Thyroid gland (tissue), 4 donors: ENCODE data around the gene PSG2. TPM values are rescaled to one million over a fixed set of nuclear protein-coding genes. Genes with fewer than 3 reads are reported as not detected.
"Not testable (repeated sequence)": the region's sequence is repeated elsewhere in the genome, so short reads cannot be mapped to it uniquely, and the experiment has no call there.

Source experiments
- DNase-seq, 2 donors: peaks; one replicate each; pipeline ENCODE4 v3.0.0-alpha.2; 2019
- H3K27ac ChIP-seq, 3 donors: fragments of 200-600 bp; sonication (generic); 1 replicate in 2 of 3; 2 replicates in 1 of 3; pipeline ENCODE4 v1.5.1; 2016 to 2019; ENCODE audit warnings: mild to moderate bottlenecking in 1 of 3, moderate library complexity in 1 of 3
- H3K27me3 ChIP-seq: fragments of 200-600 bp; sonication (generic); one replicate; pipeline ENCODE4 v1.5.1; 2019
- H3K36me3 ChIP-seq, 2 donors: fragments of 200-600 bp; sonication (generic); one replicate each; pipeline ENCODE4 v1.5.1; 2016 to 2019
- H3K4me1 ChIP-seq, 2 donors: fragments of 200-600 bp; sonication (generic); one replicate each; pipeline ENCODE4 v1.5.1; 2017 to 2019
- H3K4me3 ChIP-seq, 3 donors: fragments of 200-600 bp; sonication (generic); replicated peaks in 1 of 3; 1 replicate in 2 of 3; 2 replicates in 1 of 3; pipeline ENCODE4 v1.5.1; 2016; ENCODE audit warnings: mild to moderate bottlenecking in 1 of 3
- H3K9me3 ChIP-seq: fragments of 200-600 bp; sonication (generic); one replicate; pipeline ENCODE4 v1.5.1; 2017
- POLR2A ChIP-seq, 2 donors: fragments of 450-650 bp; IDR thresholded peaks; one replicate each; pipeline ENCODE4 v1.6.1; 2017; ENCODE audit warnings: antibody characterized with exemption in 2 of 2, mild to moderate bottlenecking in 2 of 2, moderate library complexity in 1 of 2
- WGBS, 2 donors: methylation state at CpG; one replicate each; pipeline ENCODE4 v1.1.5; 2017; 5-methylcytosine and 5-hydroxymethylcytosine counted together
- intact Hi-C: fragments of 100-400 bp; cut with DNase I; formaldehyde crosslinking; loops from one replicate; pipeline ENCODE4 v1.15.1; 2023
- total RNA-seq, 4 donors: library from RNA; depleted of rRNA; stranded (reverse); fragments of >200 nt; gene quantifications; one replicate each; pipeline ENCODE4 v1.2.3, GENCODE V29; 2016
- TF ChIP-seq, protein P1 (sequence below), 6 experiments: fragments of 200-600 bp in 3 of 6; fragments of 450-650 bp in 3 of 6; sonication (generic) in 3 of 6; IDR thresholded peaks; one replicate each; pipeline ENCODE4 v1.5.1; 2016 to 2019; ENCODE audit warnings: antibody characterized with exemption in 6 of 6, mild to moderate bottlenecking in 2 of 6, inconsistent platforms in 1 of 6, moderate library complexity in 1 of 6

The PSG2 gene
- total RNA-seq, 4 donors from 2014 or later: not detected

DNA sequence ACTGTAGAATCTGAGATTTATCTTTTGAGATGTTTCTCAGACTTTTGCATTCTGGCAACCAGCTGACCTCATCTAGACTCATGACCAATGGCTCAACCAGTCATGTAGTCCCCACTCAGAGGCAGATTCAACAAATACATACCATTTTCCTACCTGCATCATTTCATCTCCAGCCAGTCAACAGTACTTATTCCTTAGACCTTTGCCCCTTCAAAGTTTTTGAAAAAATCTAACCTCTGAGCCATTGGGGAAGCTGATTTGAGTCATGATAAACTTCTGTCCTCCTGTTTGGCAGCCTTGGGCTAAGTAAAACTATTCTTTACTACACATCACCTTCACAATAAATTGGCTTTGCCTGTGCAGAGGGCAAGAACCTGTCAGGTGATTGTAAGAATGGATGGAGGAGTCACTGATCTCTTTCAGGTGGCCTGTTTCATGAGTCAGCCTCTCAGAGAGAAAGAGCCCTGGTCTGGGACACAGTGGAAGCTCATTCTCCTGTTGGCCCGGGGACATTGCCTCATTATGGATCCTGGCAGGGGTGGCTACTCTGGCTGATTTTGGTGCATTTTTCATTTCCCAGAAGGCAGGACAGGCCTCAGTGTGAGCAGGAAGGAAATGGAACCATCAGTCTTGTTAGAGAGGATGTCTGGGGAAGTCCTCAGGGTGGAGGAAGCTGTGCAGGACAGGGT is 38.9 kb downstream of the PSG2 start:
- WGBS, 2 donors: 67 to 88% methylated on average over 1 of the region's 1 CpG
- intact Hi-C loops: not testable (repeated sequence)

DNA sequence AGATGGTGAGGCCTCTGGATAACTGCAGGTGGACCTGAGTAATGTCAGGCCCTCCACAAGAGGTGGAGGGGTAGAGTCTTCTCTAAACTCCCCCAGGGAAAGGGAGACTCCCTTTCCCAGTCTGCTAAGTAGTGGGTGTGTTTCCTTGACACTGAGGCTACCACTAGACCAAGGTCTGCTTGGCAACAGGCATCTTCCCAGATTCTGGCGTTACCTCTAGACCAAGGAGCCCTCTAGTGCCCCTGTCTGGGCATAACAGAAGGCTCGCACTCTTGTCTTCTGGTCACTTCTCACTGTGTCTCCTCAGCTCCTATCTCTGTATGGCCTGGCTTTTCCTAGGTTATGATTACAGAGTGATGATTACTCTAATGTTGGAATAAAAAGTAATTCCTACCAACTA is 50.9 kb downstream of the PSG2 start:
- H3K27me3 ChIP-seq, H3K9me3 ChIP-seq, DNase-seq, H3K4me1 ChIP-seq, H3K36me3 ChIP-seq, H3K27ac ChIP-seq, intact Hi-C loops, H3K4me3 ChIP-seq: not testable (repeated sequence)
- WGBS, 2 donors: 26 to 45% methylated on average over 2 of the region's 2 CpGs

More for the DNA sequence above, 38.9 kb downstream of the PSG2 start:
- not testable (repeated sequence) for H3K4me1 ChIP-seq, H3K9me3 ChIP-seq, DNase-seq, H3K36me3 ChIP-seq, H3K27me3 ChIP-seq, H3K27ac ChIP-seq, H3K4me3 ChIP-seq

DNA sequence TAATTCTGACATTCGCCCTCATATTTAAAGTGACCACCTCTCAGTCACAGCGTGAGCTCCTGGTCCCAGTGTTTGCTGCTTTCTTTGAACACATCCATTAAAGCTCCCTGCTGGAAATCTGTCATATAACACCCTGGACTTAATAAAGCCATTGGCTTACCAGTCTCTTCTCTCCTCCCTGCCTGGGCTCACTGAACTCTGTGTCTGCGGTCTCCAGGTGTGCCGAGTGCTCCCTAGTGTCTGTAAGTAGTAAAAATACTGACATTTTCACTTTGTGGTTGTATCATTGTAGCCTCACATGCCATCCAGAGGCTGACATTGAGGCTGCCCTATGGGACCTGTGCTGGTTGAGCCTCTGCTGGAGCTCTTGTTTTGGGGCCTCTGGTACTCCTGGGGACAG is 53.6 kb downstream of the PSG2 start:
- intact Hi-C loops: no loop called here

DNA sequence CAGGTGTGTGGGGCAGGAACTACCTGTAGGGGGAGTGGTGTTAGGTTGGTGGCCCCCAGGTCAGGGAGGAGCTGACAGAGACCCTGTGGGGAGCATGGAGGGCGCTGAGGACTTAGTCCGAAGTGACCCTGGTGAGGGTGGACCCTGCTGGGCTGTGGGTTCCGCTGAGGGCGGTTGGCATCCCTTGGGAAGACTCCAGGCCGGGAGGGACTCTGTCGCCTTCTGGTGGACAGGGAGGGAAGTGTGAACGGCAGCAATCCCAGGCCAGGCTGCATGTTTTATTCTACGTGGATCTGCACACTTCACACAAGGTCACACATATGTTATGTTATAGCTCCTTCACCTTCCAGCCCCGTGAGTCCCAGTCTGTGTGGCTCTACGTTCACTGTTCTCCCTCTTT is 54.5 kb downstream of the PSG2 start:
- H3K4me3 ChIP-seq, H3K4me1 ChIP-seq, H3K9me3 ChIP-seq, H3K27me3 ChIP-seq, H3K27ac ChIP-seq, DNase-seq, H3K36me3 ChIP-seq, intact Hi-C loops: not testable (repeated sequence)
- 51 to 62% methylated on average over 6 to 10 of the region's 10 CpGs for WGBS, 2 donors

More for the DNA sequence above, 53.6 kb downstream of the PSG2 start:
- no peaks in the 10 kb centered on the region for H3K27me3 ChIP-seq
- WGBS, 2 donors: 94 to 96% methylated on average over 4 of the region's 4 CpGs
- no peak for TF ChIP-seq POLR2A (IDR thresholded peaks at IDR 0.05)
- TF ChIP-seq, protein P1, sequence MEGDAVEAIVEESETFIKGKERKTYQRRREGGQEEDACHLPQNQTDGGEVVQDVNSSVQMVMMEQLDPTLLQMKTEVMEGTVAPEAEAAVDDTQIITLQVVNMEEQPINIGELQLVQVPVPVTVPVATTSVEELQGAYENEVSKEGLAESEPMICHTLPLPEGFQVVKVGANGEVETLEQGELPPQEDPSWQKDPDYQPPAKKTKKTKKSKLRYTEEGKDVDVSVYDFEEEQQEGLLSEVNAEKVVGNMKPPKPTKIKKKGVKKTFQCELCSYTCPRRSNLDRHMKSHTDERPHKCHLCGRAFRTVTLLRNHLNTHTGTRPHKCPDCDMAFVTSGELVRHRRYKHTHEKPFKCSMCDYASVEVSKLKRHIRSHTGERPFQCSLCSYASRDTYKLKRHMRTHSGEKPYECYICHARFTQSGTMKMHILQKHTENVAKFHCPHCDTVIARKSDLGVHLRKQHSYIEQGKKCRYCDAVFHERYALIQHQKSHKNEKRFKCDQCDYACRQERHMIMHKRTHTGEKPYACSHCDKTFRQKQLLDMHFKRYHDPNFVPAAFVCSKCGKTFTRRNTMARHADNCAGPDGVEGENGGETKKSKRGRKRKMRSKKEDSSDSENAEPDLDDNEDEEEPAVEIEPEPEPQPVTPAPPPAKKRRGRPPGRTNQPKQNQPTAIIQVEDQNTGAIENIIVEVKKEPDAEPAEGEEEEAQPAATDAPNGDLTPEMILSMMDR (IDR thresholded peaks at IDR 0.05): no peak
- H3K9me3 ChIP-seq: no peaks in the 10 kb centered on the region
- no peaks in the 10 kb centered on the region for H3K36me3 ChIP-seq
- H3K4me1 ChIP-seq: no peaks in the 10 kb centered on the region
- no peak for DNase-seq
- no peak overlapping the region for H3K27ac ChIP-seq
- H3K4me3 ChIP-seq: no peak overlapping the region

DNA sequence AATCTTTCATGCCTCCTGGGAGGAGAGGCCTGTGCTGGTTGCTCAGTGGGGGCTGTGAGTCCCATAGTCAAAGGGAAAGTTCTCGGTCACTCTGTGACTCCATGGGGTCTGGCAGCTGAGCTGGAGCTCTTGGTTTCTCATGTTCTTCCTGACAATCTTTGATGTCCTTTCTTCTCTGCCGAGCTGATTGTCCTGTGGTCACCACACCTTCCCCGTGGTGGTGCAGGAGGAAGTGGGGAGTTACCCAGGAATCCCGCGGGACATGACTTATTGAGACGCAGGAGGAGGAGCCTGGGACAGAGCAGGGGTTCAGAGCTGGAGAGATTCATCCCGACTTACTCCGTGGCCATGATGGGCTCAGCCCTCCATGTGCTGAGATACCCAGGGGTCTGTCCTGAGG is 55.4 kb downstream of the PSG2 start:
- H3K27ac ChIP-seq, H3K9me3 ChIP-seq, H3K4me3 ChIP-seq, H3K27me3 ChIP-seq, H3K4me1 ChIP-seq, intact Hi-C loops, H3K36me3 ChIP-seq, DNase-seq: not testable (repeated sequence)
- WGBS, 2 donors: 75 to 83% methylated on average over 8 of the region's 8 CpGs

DNA sequence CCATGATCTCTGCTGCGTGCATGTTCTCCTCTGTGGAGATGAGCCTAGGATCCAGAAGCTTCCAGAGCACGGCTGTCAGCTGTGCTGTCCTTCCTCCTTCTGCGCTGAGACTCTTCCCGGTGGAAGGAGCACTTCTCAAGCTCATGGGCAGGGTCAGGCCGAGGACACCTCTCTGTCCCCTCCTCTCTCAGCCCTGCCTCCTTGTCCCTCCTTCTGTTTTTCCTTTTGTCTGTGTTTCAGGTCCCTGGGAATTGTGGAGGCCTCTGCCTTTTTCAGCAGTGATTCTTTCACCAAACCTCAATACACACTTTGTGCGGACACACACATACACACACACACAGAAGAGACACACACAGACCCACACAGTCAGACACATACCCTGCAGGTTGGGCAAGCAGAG is 56.1 kb downstream of the PSG2 start, which contains the start of gene PSG11:
Gene PSG11, minus strand, starts transcription at position 101 of the 400 bp plus-strand sequence. Its CDS starts 97 bp downstream, at position 4.
- 65 to 77% methylated on average over 6 of the region's 6 CpGs for WGBS, 2 donors
- H3K27ac ChIP-seq: not testable (repeated sequence)

DNA sequence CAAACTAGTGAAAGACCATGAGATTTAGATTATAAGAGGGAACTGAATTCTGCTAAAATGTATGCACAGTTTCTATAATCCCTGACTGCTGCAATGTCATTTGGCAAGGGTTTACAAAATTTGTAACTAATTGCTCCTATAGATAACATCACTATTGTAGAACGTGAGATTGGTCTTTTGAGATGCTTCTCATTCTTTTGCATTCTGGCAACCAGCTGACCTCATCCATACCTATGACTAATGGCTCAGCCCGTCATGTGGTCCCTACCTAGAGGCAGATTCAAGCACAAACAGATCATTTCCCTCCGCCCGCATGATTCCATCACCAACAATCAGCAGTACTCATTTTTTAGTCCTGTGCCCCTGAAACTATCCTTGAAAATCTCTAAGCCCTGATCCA is 60.4 kb downstream of the PSG2 start:
- H3K4me3 ChIP-seq, intact Hi-C loops, DNase-seq, H3K27me3 ChIP-seq, H3K27ac ChIP-seq, H3K4me1 ChIP-seq, H3K9me3 ChIP-seq, H3K36me3 ChIP-seq: not testable (repeated sequence)
- 75 to 78% methylated on average over 4 of the region's 4 CpGs for WGBS, 2 donors

More for the DNA sequence above, 56.1 kb downstream of the PSG2 start, which contains the start of gene PSG11:
- H3K27me3 ChIP-seq, H3K4me3 ChIP-seq, intact Hi-C loops, DNase-seq, H3K4me1 ChIP-seq, H3K9me3 ChIP-seq, H3K36me3 ChIP-seq: not testable (repeated sequence)

DNA sequence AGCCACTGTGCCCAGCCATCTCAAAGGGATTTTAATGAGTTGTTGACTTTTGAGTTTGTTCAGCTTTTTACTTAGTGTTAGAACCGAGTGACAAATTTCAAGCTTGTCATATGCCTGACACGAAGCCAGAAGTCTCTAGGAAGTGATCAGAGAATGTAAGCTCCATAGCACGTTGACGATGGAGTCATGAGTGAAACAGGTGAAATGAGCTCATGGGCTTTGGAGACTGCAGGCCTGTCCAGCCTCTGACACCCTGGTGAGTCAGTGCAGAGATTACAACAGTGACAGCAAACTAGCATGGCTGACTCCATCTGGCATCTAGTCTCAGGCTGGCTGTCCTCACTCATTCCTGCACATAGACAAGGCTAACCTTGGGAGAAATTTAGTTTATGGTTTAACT is 60.9 kb downstream of the PSG2 start:
- H3K4me3 ChIP-seq, H3K36me3 ChIP-seq, H3K4me1 ChIP-seq, intact Hi-C loops, H3K27ac ChIP-seq, DNase-seq, H3K27me3 ChIP-seq, H3K9me3 ChIP-seq: not testable (repeated sequence)
- WGBS, 2 donors: 77% methylated on average over 4 of the region's 4 CpGs

DNA sequence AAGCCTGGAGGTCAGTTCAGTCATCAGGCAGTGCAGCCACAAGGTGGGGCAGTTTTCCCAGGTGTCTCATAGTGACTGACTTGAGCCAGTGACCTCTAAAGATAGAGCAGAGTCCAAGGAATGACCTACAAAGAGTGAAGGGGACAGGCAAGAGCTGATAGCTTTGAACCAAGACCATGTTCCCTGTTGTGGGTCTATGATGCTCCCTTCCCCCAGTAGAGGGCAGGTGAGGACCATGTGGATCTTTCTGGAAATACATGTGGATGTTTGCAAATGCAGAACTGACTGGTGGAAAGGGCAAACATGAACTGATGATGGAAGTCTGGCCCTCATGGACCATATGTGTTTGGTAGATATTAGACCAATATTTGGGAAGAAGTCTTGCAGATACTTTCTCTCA is 62.9 kb downstream of the PSG2 start:
- intact Hi-C loops, H3K27ac ChIP-seq, H3K4me1 ChIP-seq, H3K4me3 ChIP-seq, H3K36me3 ChIP-seq, DNase-seq, H3K9me3 ChIP-seq, H3K27me3 ChIP-seq: not testable (repeated sequence)

Other genes starting within 250 kb of the PSG2 start
- 1 to 10 TPM in 1 of 4 donors, not detected in 3; 1.3 TPM for gene PSG1, start 203.0 kb downstream of the PSG2 start, total RNA-seq
- gene PSG6, start 164.8 kb downstream of the PSG2 start, total RNA-seq: not detected
- not detected for gene PSG7, start 145.5 kb downstream of the PSG2 start, total RNA-seq
- not detected for gene PSG11, start 56.2 kb downstream of the PSG2 start, total RNA-seq
- gene PSG5, start 103.8 kb upstream of the PSG2 start, total RNA-seq: not detected
- gene PSG4, start 122.9 kb upstream of the PSG2 start, total RNA-seq: not detected
- gene PSG9, start 186.8 kb upstream of the PSG2 start, total RNA-seq: not detected